ENCODE data around the gene ALPP. TPM values are rescaled to one million over a fixed set of nuclear protein-coding genes. Genes with fewer than 3 reads are reported as not detected.
"Not testable (repeated sequence)": the region's sequence is repeated elsewhere in the genome, so short reads cannot be mapped to it uniquely, and the experiment has no call there.

ALPP gene
- total and polyA plus RNA-seq, 7 donors, result not detected

- WGBS, 3 donors, result 83 to 93% (median 91%) methylated on average over 10 of the region's 10 CpGs
- Histone ChIP-seq H3K36me3 (ENCODE audit: insufficient read depth in 1 of 2, low read depth in 1 of 2) (no peaks in the 10 kb centered on the region), H3K9me3 (peaks cover 8% of the 10 kb centered on the region), H3K4me1 (peaks cover 12% of the 10 kb centered on the region), H3K27ac (no peak overlapping the region), H3K4me3 (no peak overlapping the region), H3K27me3 (ENCODE audit: insufficient read depth in 3 of 3, low read length in 2 of 3) (peaks cover 0 to 62% (median 44%) of the 10 kb centered on the region in 3 donors)
- no peak for TF ChIP-seq CTCF (IDR thresholded peaks at IDR 0.05)
- ATAC-seq, result no peak
- DNase-seq, result no peak
- intact Hi-C loops (cut with DNase I), result no loop called here
Observed at GRCh38 chr2:232422051-232422450, 43.5 kb downstream of the ALPP start.

- intact Hi-C loops (cut with DNase I); ATAC-seq; H3K4me3 ChIP-seq; H3K36me3 ChIP-seq (ENCODE audit: insufficient read depth in 1 of 2, low read depth in 1 of 2); H3K27ac ChIP-seq; DNase-seq; H3K9me3 ChIP-seq: not testable (repeated sequence)
- H3K4me1 ChIP-seq, result peaks cover 12% of the 10 kb centered on the region
- 21 to 43% (median 35%) methylated on average over 3 of the region's 3 CpGs for WGBS, 3 donors
- H3K27me3 ChIP-seq (ENCODE audit: insufficient read depth in 3 of 3, low read length in 2 of 3), result peaks cover 0 to 53% (median 37%) of the 10 kb centered on the region in 3 donors
Observed at GRCh38 chr2:232422996-232423395, 44.4 kb downstream of the ALPP start.

GRCh38 chr2:232423407-232423806 lies 44.9 kb downstream of the ALPP start:
- Histone ChIP-seq H3K4me1 (peaks cover 12% of the 10 kb centered on the region), H3K27me3 (ENCODE audit: insufficient read depth in 3 of 3, low read length in 2 of 3) (peaks cover 0 to 49% (median 33%) of the 10 kb centered on the region in 3 donors)
- intact Hi-C loops (cut with DNase I); H3K9me3 ChIP-seq; DNase-seq; H3K4me3 ChIP-seq; H3K27ac ChIP-seq; H3K36me3 ChIP-seq (ENCODE audit: insufficient read depth in 1 of 2, low read depth in 1 of 2); ATAC-seq: not testable (repeated sequence)
- whole genome bisulfite sequencing, 3 donors, result 23 to 36% (median 29%) methylated on average over 6 to 7 of the region's 7 CpGs

GRCh38 chr2:232431705-232432590 lies 53.4 kb downstream of the ALPP start:
- intact Hi-C loops (cut with DNase I), result loop anchor here (5.0 to 10.0 kb wide), 2 partner anchors 95 to 97 kb away; no protein-coding TSS in a partner anchor
- WGBS, 3 donors, result 91 to 92% (median 92%) methylated on average over 15 to 16 of the region's 16 CpGs
- no peak for ATAC-seq

More at GRCh38 chr2:232431705-232432590, 53.4 kb downstream of the ALPP start:
- no peaks in the 10 kb centered on the region for H3K9me3 ChIP-seq
- no peak for DNase-seq
- TF ChIP-seq CTCF (IDR thresholded peaks at IDR 0.05), result no peak
- no peak overlapping the region for H3K27ac ChIP-seq
- H3K27me3 ChIP-seq (ENCODE audit: insufficient read depth in 3 of 3, low read length in 2 of 3), result no peaks in the 10 kb centered on the region
- H3K4me1 ChIP-seq, result no peaks in the 10 kb centered on the region
- no peak overlapping the region for H3K4me3 ChIP-seq
- H3K36me3 ChIP-seq (ENCODE audit: insufficient read depth in 1 of 2, low read depth in 1 of 2), result no peaks in the 10 kb centered on the region

Other genes starting within 250 kb of the ALPP start
- gene ALPG, start 28.1 kb downstream of the ALPP start, total RNA-seq, result not detected
- not detected for gene ALPG, start 28.1 kb downstream of the ALPP start, polyA plus RNA-seq
- not detected for gene ALPI, start 77.4 kb downstream of the ALPP start, total RNA-seq
- gene ALPI, start 77.4 kb downstream of the ALPP start, polyA plus RNA-seq, result under 1 TPM in 2 of 3 donors, not detected in 1; 0.05 to 0.14 TPM
- 1 to 10 TPM in 1 of 4 donors, under 1 TPM in 3; 0.32 to 1.0 (median 0.61) TPM for gene ECEL1, start 109.1 kb downstream of the ALPP start, total RNA-seq
- 1 to 10 TPM in 1 of 3 donors, under 1 TPM in 2; 0.45 to 1.8 (median 0.55) TPM for gene ECEL1, start 109.1 kb downstream of the ALPP start, polyA plus RNA-seq
- 1 to 10 TPM; 2.0 to 5.0 (median 2.9) TPM for gene PRSS56, start 141.6 kb downstream of the ALPP start, total RNA-seq
- gene PRSS56, start 141.6 kb downstream of the ALPP start, polyA plus RNA-seq, result 1 to 10 TPM in 2 of 3 donors, under 1 TPM in 1; 0.82 to 3.2 (median 1.8) TPM
- 100 to 1,000 TPM in 2 of 4 donors, 10 to 100 TPM in 2; 58.8 to 300 (median 97.7) TPM for gene CHRND, start 147.4 kb downstream of the ALPP start, total RNA-seq
- gene CHRND, start 147.4 kb downstream of the ALPP start, polyA plus RNA-seq, result 10 to 100 TPM in 2 of 3 donors, 1 to 10 TPM in 1; 6.5 to 13.5 (median 12.5) TPM
- 10 to 100 TPM in 2 of 4 donors, 1 to 10 TPM in 2; 2.9 to 94.1 (median 17.2) TPM for gene CHRNG, start 160.9 kb downstream of the ALPP start, total RNA-seq
- gene CHRNG, start 160.9 kb downstream of the ALPP start, polyA plus RNA-seq, result 1 to 10 TPM in 2 of 3 donors, under 1 TPM in 1; 0.68 to 7.3 (median 1.5) TPM
- 1 to 10 TPM; 2.3 to 4.9 (median 3.7) TPM for gene TIGD1, start 171.8 kb downstream of the ALPP start, total RNA-seq
- 1 to 10 TPM; 2.6 to 6.8 (median 6.4) TPM for gene TIGD1, start 171.8 kb downstream of the ALPP start, polyA plus RNA-seq
- gene EIF4E2, start 171.9 kb downstream of the ALPP start, total RNA-seq, result 100 to 1,000 TPM in 1 of 4 donors, 10 to 100 TPM in 3; 76.1 to 136 (median 88.4) TPM
- gene EIF4E2, start 171.9 kb downstream of the ALPP start, polyA plus RNA-seq, result 10 to 100 TPM; 39.6 to 85.2 (median 67.4) TPM

Data from psoas muscle (tissue), 8 donors.